HG03045 (cell line): Measurements from ENCODE around the gene INTS11.

Source experiments
- ATAC-seq: cut with Tn5 transposase; IDR thresholded peaks from one replicate; pipeline ENCODE4 v1.9.1; 2021; ENCODE audit warnings: mild to moderate bottlenecking, moderate library complexity; ENCODE audit not compliant: unreplicated experiment

The INTS11 gene

DNA sequence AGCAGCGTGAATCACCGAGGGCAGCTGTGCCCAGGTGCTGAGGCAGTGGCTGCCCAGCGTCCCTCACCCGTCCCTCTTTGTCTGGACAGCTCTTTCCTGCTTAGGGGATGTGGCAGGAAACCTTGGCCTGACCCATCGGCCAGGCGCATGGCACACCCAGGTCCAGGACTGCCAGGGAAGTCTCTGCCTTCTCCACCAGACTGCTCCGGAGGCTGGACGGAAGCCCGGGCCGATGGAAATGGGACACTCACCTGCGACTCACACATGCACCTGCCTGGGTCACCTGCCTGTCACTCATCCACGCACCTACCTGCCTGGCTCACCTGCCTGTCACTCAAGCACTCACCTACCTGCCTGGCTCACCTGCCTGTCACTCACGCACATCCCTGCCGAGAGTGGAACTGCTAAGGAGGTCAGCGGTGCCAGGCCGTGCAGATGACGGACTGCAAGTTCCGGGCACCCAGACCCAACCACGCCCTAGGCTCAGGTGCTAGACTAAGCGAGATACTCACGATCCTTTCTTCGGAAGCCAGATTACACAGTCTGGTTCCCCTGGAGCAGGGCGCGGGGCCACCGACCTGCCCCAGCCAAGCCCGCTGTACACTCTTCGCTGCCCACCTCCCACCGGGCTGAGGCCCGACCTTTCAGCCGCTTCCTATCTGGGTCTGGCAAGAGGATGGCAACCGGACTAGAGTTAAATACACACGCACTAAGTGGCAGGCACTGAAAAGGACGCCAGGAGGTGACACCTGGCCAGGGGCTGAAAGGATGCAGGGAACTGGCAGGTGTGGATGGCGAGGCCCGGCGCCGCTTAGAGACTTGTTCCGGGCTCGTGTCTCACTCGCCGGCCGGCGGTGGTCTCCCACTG, 51.9 kb downstream of the INTS11 start:
- ATAC-seq = no peak

DNA sequence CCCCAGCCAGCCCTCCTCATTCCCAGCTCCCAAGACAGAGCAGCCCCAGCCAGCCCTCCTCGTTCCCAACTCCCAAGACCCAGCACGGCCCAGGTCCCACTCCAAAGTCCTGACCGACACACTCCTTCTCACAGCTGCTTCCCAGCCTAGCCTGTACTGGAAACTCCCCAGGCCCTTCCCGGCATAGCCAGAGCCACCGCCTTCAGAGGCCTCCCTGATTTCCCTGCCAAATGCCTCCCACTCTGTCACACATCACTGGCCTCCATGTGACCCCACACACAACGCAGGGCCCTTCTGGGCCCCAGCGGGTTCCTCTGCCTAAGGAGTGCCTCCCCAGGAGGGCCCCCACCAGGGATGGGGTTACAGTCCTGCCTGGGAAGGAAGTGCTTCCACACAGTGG, 53.6 kb downstream of the INTS11 start:
- ATAC-seq = no peak

DNA sequence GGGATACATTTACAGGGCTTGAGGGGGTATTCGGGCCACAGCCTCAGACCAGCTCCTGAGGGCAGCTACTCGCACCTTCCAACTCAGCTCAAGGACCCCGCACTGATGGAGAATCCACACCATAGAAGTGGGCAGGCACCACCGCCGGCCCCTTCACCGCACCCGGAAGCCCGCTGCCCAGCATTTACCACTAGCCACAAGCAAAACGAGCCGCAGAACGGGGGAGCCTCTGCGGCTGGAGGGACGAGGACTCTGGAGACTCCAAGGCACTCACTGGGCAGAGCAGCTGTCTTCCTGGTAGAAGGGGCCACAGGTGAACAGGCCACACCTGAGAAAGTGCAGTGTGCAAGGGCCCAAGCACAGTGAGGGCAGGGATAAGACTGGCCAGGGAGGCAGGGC, 56.2 kb downstream of the INTS11 start:
- ATAC-seq = no peak

DNA sequence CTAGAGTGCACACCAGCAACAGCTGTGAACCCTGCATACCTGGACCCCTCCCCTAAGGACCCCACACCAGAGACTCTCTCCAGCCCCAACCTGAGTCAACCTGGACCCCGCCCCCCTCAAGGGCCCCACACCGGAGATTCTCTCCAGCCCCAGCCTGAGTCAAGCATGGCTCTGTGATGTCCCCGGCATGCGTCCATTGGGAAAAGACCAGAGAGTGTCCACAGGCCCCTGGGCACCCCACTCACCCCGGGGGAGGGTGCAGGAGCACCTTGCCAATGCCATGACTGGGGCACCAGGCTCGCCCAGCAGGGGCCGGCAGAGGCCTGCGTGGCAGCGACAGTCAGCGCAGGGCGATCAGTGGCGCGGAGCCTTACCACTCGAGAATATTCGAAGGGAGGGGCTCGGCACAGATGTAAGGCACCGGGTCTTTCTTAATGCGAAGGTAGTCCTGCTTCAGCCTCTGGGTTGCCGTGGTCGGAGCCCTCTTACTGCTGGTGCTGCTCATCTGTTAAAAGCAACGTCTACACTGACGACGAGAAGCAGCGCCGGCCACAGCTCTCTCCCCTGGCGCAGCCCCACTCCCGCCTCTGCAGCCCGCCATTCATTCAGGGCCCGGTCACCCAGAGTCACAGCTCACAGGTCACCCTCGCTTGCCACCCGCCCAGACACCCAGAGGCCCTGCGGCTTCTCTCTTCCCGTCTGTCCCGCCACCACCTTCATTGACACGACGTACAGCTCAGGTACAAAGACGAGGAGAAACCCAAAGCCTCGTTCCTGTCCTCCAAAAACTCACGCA, 56.8 kb downstream of the INTS11 start:
- ATAC-seq = no peak

DNA sequence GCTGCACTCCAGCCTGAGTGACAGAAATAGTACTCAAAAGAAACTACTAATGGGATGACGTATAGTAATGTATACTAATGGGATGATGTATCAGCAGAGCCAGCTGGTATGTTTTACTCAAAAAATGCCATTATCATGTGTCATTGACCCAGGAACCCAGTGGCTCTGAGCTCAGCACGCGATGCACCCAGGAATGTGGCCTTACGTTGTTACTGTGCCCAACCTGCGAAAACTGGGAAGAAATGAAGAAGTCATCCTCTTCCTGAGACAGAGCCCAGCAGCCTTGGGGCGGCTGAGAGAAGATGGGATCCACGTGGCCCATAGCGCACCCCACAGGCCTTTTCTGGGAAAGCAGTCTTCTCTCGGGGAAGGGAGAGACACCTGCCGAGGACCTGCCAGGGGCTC, 59.6 kb downstream of the INTS11 start:
- no peak for ATAC-seq

DNA sequence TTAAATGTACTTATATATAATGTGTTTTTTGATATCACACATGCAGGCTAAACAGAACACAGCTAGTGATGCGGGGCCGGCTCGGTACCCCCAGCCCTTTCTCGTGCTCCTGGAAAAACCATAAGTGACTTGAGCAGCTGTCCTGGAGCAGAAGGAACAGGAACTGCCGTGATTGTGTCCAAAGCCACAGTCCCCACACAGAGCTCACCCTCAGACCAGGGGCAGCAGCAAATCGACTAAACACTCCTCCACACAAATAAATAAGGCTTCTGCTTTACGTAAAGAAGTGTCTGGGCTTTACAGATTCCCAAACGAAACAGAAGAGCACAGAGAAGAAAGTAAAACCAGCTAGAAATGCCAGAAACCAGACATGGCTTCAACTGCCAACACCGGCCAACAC, 60.4 kb downstream of the INTS11 start:
- no peak for ATAC-seq

DNA sequence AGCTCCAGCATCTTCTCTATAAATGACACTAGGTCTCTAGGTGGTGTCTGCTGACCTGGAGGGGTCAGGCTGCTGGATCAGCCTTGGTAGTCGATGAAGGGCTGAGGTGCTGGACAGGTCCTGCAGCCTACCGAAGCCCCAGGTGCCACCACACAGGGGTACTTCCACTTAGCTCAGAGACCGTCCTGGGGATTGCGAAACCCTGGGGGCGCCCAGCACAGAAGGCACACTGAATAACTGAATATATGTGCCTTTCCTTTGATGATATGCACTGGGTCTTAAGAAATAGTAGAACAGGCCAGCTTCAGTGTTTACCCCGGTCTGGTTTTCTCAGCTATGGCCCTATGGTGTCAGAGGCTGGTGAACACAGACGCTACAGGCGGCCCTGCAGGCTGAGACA, 61.7 kb downstream of the INTS11 start:
- ATAC-seq = no peak

DNA sequence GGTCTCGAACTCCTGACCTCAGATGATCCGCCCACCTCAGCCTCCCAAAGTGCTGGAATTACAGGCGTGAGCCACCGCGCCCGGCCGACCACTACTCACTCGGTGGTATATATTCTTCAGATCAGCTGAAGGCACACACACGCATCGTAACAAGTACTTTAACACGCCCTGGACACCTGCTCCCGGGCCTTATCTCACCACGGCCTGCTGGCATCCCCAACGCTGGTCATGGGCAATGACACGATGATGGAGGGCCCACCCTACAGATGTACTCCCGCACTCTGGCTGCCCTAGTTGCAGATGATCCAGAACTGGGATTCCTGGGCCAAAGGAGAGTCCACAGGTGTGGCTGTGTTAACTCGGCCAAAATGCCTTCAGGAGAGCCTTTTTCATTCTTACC, 62.4 kb downstream of the INTS11 start:
- ATAC-seq = no peak
